Stimulated activated CD8-positive, alpha-beta memory T cell treated with anti-CD3 and anti-CD28 coated beads, Interleukin-15, amount 100 ng/mL, for 48 hours (primary cell): ENCODE data around the gene SYT17.

ENCODE experiments used
- DNase-seq, 2 donors: peaks; one replicate each; pipeline ENCODE4 v3.0.0-alpha.2; 2020; ENCODE audit warnings: low read depth in 2 of 2

The SYT17 gene

DNA sequence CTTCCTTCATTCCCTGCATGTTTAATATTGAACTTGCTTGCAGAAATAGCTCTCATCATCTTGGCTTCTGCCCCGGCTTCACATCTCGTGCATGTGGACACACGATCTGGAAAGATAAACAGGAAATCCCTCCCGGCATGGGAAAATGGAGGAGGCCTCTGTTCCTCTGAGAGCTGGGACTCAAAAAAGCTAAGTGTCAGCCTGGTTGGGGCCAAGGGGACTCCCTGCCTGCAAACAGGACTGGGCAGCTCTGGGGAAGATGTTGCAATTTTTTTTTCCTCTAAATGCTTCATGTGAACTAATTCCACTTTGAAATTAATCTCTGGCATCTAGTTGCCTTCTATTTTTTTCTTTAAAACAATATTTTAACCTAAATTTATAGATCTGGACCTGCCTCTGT, 29.4 kb upstream of the SYT17 start:
- DNase-seq: no peak

DNA sequence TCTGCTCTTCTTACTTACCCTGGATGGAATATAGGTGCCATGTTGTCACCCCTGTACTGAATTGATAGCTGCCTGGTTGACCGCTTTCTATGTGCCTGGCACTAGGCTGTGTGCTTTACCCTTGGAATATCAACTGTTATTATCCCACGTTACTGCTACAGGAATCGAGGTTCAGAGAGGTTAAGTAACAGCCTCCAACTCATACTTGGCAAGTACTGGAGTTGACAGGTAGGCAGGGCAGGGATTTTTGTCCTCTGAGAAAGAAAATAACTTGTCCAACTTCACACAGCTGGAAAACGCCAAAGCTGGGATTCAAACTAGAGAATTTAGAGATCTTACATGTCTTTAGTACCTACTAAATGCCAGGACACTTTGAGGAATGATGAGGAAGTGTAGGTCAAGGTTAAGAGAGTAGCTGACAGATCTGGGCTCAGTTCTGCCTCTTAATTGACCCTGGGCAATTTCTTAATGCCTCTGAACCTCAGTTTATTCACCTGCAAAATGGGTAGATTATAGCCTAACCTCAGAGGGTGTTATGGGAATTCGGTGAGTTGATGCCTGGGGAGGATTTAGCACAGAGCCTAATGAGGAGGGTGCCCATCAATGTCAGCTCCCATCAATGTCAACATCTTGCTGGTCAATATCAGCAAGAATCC, 28.5 kb upstream of the SYT17 start:
- DNase-seq: no peak

DNA sequence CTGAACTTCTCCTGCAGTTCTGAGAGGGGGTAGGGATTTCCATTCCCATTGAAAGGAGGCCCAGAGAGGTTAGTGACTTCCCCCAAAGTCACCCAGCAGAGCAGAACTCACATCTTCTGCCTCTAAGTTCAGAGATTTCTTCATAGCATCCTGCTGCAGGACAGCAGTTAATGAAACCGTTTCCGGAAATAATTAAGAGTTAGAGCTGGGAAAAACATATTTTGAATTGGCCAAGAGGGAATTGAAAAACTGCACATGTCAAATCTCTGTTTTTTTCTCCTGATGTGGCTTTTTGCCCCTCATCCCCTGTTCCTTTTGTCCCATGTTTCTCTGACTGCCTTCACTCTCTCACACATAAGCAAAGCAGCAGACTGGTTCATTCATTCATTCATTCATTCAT, 27.6 kb upstream of the SYT17 start:
- DNase-seq: no peak

DNA sequence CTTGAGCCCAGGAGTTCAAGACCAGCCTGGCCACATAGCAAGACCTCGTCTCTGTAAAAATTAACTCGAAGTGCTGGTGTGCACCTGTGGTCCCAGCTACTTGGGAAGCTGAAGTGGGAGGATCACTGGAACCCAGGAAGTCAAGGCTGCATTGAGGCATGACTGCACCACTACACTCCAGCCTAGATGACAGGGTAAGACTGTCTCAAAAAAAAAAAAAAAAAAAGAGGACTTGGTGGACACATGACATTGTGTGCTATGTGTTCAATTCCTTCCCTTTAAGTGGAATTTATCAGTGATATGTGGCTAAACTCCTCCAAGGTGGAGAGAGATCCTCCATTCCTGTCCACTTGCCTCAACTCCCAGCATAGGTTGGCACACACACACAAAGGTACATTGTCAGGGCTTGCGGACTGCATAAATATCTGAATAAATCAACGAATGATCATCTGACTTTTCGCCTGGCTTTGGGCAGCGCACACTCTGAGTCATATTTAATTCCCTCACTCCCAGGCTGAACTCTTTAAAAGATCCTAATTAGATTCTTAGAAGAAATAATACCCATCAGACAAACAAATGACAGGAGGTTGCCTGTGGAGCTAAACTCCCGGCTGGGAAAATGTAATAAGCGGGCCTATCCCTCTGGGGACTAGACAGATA, 25.0 kb upstream of the SYT17 start:
- DNase-seq: no peak

DNA sequence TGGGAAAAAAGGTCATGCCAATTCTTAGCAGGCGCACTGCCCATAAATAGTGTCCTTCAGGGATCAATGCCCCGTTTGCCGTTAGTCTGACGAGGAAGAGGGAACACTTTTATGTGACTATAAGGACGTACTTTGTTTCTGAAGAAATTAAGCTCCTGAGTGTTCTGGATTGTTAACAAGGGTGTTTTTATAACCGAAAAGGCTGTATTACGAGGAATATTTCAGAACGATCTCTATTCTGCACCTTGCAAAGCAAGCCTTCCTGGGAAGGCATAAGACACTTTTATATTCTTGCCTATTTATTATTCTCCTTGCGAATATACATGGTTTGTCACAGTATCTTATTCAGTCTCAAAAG, 24.5 kb upstream of the SYT17 start:
- DNase-seq: no peak

DNA sequence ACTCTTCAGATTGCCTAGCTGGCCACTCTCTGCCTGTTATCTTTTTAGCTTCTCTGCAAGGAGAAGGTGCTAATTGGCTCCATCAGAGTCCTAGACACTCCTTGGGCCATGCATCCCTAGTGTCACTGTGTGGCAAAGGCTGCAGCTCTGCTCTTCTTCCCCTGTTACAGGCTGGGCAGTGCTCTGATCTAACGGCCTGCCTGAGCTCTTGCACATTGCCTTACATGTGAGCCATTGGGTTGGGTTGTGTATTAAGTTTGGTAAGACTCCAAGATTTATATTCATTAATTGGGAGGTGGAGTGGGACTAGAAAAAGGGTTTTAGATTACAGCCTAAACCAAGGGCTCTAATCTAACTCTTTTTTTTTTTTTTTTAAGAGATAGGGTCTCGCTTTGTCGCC, 23.0 kb upstream of the SYT17 start:
- no peak for DNase-seq

DNA sequence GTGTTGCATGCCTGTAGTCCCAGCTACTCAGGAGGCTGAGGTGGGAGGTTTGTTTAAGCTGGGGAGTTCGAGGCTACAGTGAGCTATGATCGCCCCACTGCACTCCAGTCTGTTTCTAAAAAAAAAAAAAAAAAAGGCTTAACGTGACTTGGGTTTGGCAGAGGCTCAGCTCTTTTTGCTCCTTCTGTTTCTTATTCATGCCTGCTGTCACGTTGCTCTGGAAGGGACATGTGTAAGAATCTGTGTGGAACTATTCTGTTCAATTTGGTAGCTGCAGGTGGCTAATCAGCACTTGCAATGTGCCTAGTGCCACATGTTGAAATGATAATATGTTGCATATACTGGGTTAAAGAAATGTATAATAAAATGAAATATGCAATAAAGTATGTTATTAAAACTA, 20.9 kb upstream of the SYT17 start:
- DNase-seq: no peak

DNA sequence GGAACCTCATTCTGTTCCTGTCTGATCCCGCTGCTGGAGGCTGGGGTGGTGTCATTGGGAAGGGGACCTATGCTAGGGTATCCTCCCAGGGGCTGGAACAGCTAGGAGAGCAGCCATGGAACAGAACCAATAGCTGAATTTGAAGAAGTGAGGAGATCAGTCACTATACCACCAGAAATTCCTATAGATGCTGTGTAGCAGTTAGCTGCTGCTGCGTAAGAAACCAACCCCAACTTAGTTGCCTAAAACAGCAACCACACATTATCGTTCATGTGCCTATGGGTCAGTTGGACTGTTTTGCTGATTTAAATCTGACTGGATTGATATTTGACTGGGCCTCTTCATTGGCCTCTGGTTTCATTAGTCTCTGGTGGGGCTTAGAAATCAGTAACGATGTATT, 20.4 kb upstream of the SYT17 start:
- DNase-seq: no peak

DNA sequence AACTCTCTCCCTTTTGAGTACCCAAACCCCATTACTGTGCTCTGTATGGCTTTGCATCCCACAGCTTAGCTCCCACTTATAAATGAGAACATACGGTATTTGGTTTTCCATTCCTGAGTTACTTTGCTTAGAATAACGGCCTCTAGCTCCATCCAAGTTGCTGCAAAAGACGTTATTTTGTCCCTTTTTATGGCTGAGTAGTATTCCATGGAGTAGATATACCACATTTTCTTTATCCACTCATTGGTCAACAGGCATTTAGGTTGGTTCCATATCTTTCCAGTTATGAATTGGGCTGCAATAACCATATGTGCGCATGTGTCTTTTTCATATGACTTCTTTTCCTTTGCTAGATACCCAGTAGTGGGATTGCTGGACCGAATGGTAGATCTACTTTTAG, 19.9 kb upstream of the SYT17 start:
- DNase-seq: no peak

DNA sequence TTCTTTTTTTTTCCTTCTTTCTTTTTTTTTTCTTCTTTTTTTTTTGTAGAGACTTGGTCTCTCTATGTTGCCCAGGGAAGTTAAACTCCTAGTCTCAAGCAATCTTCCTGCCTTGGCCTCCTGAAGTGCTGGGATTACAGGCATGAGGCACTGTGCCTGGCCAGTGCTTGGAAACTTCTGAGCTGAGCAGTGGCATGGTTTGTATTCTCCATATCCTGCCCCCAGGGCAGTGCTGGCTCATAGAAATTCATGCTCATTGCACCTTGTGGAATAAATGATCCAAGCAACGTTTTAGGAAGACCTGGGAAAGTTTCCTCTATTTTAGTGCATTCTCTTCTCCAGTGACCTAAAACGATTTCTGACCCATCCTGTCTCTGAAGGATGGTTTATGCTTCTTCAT, 16.7 kb upstream of the SYT17 start:
- DNase-seq: no peak

DNA sequence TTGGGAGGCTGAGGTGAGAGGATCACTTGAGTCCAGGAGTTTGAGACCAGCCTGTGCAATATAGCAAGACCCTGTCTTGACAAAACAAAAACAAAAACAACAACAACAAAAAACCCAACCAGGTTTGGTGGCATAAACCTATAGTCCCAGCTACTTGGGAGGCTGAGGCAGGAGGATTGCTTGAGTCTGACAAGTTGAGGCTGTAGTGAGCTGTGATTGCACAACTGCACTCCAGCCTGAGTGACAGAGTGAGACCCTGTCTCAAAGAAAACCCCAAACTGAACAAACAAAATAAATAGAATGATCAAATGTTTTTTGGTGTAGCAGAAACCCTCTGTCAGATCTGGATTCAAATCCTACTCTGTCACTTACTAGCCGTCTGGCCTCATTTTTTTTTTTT, 16.0 kb upstream of the SYT17 start:
- DNase-seq: no peak

DNA sequence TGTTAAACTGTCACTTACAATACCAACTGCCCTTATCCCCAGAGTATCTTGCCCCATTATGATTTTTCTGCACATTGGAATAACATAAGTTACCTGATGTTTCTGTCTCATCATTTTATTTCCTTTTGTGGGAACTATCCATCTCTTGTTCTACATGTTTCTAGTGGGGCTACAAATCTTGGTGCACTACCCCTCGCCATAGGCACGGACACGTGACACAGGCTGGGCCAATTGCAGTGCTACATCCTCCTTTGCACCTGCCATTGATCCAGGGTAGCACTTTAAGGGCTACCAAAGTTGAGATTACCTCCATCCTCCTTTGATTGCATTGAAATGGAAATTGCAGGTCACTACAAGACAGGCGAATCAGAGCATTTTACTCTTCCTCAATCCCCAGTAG, 14.2 kb upstream of the SYT17 start:
- no peak for DNase-seq

DNA sequence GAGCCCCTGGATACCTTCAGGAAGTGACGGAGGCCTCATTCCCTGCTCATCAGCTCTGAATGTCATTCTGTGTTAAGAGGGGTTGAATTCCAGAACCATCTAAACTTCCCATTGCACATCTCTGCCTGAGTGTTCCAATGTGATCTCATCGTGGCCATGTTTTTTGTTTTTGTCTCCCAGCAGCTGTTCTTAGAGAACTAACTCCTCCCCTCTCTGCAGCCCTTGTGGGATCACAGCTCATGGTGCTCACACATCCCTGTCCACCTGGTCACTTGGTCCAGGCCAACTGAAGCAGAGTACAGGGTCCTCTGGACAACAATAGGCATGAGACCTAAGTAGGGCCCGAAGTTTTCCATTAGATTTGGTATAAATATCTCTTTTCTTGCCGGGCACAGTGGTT, 6.0 kb upstream of the SYT17 start:
- DNase-seq: no peak

DNA sequence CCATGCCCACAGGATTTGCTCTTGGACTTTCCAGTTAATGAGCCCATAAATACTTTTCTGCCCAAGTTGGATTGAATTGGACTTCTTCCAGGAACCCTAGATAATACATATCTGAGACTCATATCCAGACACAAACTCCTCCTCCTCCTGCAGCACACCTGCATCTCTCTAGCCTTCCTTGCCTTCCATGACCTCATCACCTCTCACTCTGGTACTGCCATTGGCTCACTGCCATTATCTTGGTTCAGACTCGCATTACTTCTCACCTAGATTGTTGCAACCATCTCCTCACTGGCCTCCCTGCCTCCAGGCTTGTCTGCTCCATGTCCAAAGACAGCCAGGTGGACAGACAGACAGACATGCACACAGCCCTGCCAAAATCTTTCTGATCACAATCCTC, 4.8 kb upstream of the SYT17 start:
- DNase-seq: no peak

DNA sequence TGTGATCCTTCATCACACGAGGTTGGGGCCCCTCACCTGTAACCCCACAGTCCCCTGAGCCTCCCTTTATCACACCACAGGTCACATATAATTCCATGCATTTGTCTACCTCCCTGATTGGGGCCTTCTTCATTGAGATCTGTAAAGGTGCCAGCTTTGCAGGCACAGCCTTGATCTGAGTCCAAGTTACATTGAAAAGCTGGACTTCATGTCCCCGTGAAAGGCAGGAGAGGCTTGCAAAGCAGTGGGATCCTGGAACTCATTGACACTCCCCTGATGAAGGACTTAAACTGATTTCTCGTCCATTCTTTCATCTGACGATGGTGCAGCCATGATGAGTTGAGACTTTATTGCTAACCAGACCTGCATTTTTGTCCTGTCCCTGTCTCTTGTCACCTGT, 3.8 kb upstream of the SYT17 start:
- DNase-seq: no peak

DNA sequence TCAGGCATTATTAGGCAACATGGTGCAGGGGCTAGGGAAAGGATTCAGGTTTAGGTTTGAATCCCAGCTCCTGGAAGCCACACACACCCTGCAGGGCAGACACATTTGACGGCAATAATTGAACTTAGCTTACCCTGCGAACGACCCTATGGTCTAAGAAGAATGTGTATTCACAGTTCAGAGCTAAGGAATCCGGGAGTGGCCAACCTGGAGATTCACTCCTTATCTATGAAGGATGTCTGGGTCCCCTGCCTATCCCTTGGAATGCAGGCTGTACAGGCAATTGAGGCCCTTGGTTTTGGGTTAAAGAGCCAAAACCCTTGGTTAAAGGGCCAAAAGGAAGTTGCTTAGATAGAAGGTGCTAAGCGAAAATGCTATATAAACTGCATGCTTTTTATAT, 2.9 kb upstream of the SYT17 start:
- DNase-seq: no peak

DNA sequence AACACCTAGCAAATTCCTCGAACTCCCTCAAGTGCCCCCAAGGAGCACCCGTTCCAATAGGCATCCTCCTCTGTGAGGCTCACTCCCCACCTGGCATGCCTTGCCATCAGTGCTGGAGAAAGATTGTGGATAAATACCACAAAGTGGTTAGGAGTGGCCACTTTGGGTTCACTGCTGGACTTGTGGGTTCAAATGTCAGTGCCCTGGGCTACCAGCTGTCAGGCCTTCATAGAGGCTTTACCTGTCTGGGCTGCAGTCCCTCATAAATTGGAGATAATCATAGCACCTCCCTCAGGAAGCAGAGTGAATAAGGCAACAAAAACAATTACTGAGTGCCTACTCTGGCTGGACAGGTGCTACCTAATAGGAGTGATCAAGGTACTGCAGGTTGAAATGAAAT, 1.5 kb upstream of the SYT17 start:
- no peak for DNase-seq

DNA sequence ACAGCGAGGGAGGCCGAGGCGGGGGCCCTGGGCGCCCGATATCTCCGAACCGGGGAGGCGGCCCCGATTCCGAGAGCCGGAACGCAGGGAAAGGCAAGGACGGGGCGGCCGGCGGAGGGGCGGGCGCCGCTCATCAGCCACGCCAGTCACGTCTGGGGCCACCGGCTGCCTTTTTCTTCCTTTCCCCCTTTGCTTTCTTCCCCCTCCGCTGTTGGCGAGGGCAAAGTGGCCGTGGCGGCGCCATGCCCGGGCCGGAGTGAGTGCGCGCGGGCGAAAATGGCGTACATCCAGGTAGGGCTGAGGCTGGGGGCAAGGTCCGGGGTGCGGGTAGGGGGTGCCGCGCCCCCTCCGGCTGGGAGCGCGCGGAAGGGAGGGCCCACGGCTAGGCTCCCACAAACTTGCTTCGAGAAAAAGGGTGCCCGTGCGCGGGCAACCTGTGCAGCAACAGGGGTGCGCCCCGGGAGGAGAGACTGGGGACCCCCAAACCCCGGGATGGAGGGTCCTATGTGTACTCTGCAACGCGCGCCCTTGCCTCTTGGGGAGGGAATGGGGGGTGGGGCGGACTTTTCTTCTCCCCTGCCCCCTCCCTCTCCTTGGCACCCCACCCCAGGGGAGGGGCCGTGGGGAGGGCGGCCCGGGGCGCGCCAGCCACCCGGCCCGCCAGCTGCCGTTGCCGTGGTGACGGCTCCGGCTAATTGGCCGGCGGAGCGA, 486 bp downstream of the SYT17 start:
- no peak for DNase-seq

DNA sequence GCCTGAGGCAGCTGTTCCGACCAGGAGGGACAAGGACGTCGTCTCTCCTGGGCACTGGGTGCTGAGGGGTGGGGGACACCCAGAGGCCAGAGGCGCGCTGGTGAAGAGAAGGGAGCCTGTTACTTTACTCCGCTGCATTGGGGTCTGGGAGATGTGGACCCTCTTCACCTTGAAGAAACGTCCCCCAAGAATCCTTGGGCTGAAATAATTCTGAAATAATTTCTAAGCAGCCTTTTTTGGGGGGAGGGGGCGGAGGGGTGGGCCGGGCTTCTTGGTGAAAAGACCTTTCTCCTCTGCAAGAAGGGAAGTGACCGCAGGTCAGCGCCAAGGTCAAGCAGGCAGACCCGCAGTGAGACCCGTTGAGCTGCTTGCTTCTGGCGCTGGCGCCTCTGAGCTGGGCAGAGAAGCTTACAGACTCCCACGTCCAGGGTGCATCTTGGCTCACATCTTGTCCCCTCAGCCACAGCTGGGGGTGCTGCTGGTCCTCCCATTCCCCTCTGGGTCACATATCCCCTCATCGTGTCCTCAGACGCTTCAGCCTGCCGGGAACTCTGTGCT, 1.1 kb downstream of the SYT17 start:
- no peak for DNase-seq

DNA sequence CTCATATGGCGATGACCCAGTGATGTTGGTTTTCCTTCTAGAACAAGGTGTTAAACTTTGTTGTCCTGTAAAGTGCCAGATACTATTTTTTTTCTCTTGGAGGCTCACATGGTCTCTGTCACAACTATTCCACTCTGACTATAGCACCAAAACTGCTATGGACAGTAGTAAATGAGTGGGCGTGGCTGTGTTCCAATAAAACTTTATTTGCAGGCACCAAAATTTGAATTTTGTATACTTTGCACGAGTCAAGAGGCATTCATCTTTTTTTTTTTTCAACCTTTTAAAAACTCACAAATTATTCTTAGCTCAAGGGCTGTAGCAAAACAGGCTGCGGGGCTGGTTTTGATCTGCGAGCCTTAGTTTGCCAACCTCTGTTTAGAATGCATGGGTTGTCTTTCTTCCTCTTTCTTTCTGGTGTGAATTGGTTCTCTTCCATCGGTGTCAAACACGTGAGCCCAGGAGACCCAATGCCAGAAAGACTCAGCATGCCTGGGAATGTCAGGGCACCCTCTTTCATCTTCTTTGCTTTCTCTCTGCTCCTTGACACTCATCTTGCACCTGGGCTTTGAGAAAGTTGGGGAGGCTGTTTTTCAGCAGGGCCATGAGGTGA, 2.1 kb downstream of the SYT17 start:
- no peak for DNase-seq

DNA sequence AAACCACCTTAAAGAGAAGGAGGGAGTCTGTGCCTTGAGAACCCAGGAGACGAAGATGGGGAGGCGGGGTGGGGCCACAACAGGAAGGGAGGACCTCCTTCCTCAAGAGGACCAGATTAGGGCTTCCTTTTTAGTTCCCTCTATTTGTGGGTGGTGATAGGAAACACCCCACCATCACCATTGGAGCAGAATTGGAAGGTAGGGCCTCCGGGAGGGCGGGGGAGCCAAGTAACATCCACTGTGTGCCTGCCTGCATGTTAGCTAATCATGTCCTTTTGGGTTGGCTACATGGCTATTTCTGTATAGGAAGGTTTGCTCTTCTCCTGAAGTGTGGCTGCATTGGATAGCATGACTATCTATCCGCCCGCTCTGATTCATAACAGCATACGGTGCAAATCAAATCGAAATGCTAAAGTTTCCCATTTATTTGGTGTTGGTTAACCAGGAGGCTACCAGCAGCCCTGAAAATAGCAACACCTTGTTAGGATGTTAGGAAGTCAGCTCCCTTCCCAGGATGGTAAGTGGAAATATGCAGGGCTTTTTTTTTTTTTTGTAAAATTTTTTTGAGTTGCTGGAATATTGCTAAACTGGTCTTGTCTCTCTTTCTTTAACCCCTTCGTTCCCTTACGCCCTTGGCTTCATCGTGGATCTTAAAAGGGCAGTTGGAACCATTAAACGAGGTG, 4.2 kb downstream of the SYT17 start:
- no peak for DNase-seq

DNA sequence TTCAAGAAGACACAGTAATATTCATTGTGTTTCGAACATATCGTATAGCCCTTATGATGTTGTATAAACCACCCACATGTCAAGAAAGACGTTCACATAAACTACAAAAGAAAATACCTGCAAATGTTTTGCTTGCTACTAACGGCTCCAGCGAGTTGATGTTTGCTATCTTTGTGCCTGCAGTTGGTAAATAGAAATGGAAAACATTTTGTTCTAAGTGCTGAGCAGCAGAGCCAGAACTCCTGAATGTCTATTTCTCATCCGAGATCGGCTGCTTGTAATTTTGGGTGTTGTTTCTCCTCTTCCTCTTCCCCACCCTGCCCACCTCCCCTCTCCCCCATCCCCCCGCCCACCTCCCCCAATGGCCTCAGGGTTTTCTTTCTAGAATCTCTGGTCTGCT, 5.0 kb downstream of the SYT17 start:
- no peak for DNase-seq
